Kidney (tissue), 14 donors: Measurements from ENCODE around the gene CST1. TPM values are rescaled to one million over a fixed set of nuclear protein-coding genes. Genes with fewer than 3 reads are reported as not detected.
"Not testable (repeated sequence)": the region's sequence is repeated elsewhere in the genome, so short reads cannot be mapped to it uniquely, and the experiment has no call there.

Experiments
- DNase-seq, 5 donors: peaks; one replicate each; pipeline ENCODE4 v3.0.0-alpha.2; 2013 to 2020
- FAIRE-seq: peaks from 2 replicates; lab custom pipeline; 2012; peaks lifted over from hg19 to GRCh38; lab: Jason Lieb, UNC
- H3K27ac ChIP-seq, 2 donors: one replicate each; pipeline ENCODE4 v1.7.0; 2013; ENCODE audit warnings: low read depth in 2 of 2, low read length in 2 of 2, inconsistent platforms in 1 of 2
- H3K27me3 ChIP-seq: one replicate; pipeline ENCODE4 v1.7.1; 2013; ENCODE audit warnings: low read length, inconsistent platforms; ENCODE audit not compliant: control insufficient read depth, insufficient read depth
- H3K36me3 ChIP-seq, 3 donors: one replicate each; pipeline versions ENCODE4 v1.7.0 to v1.7.1; 2013; ENCODE audit warnings: low read length in 3 of 3, control low read depth in 1 of 3, inconsistent platforms in 1 of 3; ENCODE audit not compliant: insufficient read depth in 3 of 3, control insufficient read depth in 2 of 3
- H3K4me1 ChIP-seq, 3 donors: one replicate each; pipeline versions ENCODE4 v1.7.0 to v1.7.1; 2013; ENCODE audit warnings: low read length in 3 of 3, inconsistent platforms in 1 of 3, low read depth in 1 of 3; ENCODE audit not compliant: control insufficient read depth in 2 of 3, insufficient read depth in 2 of 3
- H3K4me3 ChIP-seq, 3 donors: one replicate each; pipeline versions ENCODE4 v1.7.0 to v1.8.1; 2013; ENCODE audit warnings: low read length in 3 of 3, control low read depth in 1 of 3, inconsistent platforms in 1 of 3
- H3K9ac ChIP-seq, 3 donors: one replicate each; pipeline versions ENCODE4 v1.7.0 to v1.7.1; 2013; ENCODE audit warnings: low read length in 3 of 3, control low read depth in 1 of 3, inconsistent platforms in 1 of 3
- H3K9me3 ChIP-seq, 3 donors: one replicate each; pipeline versions ENCODE4 v1.7.0 to v1.7.1; 2013; ENCODE audit warnings: low read length in 3 of 3, control low read depth in 1 of 3, inconsistent platforms in 1 of 3; ENCODE audit not compliant: control insufficient read depth in 2 of 3, insufficient read depth in 1 of 3
- intact Hi-C: fragments of 100-400 bp; cut with DNase I; formaldehyde crosslinking; loops from one replicate; pipeline ENCODE4 v1.11.1; 2022
- polyA plus RNA-seq: library from polyadenylated mRNA; stranded (reverse); fragments of 350-450 nt; fragmentation: Illumina TruSeq; extraction: RNeasy Lipid Tissue Mini Kit (QIAGEN cat#74804); gene quantifications from one replicate; pipeline ENCODE4 v1.2.3, GENCODE V29; 2014; ENCODE audit warnings: low read depth, low replicate concordance; ENCODE audit not compliant: insufficient read depth
- total RNA-seq: library from RNA; stranded (reverse); fragmentation: NEBNext Ultra II Directional; extraction: Animal tissue kit (Norgen Biotek cat#: 25700); gene quantifications from one replicate; pipeline ENCODE4 v1.2.1, GENCODE V29; 2021
- TF ChIP-seq, protein P1 (sequence below): IDR thresholded peaks from 3 replicates; pipeline ENCODE4 v1.5.1; 2012; ENCODE audit warnings: mild to moderate bottlenecking, moderate library complexity, borderline replicate concordance; ENCODE audit not compliant: insufficient read depth; ENCODE audit errors: extremely low read depth
- donor health status: control.
- donor health status: control.
- donor health status: control.
- donor health status: control.
- donor health status: control.
- donor health status: DM: yes; HTN: yes; CAD: no.
- donor health status: Normal renal cell carcinoma (clear cell type).

Gene CST1
- total and polyA plus RNA-seq, 2 donors from 2014 or later, result not detected

DNA sequence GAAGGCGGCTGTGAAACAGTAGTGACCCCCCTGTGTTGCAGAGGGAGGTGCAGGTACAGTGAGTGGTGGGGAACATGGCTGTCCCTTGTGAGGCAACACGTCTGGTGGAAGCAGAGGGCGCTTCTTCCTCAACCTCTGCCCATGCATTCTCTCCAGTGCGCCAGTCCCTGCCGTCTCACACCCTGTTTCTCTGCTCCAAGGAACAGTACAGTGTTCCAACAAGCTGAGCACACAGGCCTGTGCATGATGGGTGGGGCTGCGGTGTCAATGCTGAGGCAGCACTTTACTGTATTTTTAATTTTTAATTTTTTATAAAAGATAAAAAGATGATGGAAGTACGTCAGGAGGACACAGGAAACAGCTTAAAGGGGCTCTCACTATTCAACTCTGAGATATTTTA lies 43.3 kb upstream of the CST1 start:
- H3K4me1 ChIP-seq, result no peaks in the 10 kb centered on the region
- no peak overlapping the region for H3K9ac ChIP-seq
- H3K4me3 ChIP-seq, result no peak overlapping the region
- DNase-seq, result no peak
- TF ChIP-seq, protein P1, sequence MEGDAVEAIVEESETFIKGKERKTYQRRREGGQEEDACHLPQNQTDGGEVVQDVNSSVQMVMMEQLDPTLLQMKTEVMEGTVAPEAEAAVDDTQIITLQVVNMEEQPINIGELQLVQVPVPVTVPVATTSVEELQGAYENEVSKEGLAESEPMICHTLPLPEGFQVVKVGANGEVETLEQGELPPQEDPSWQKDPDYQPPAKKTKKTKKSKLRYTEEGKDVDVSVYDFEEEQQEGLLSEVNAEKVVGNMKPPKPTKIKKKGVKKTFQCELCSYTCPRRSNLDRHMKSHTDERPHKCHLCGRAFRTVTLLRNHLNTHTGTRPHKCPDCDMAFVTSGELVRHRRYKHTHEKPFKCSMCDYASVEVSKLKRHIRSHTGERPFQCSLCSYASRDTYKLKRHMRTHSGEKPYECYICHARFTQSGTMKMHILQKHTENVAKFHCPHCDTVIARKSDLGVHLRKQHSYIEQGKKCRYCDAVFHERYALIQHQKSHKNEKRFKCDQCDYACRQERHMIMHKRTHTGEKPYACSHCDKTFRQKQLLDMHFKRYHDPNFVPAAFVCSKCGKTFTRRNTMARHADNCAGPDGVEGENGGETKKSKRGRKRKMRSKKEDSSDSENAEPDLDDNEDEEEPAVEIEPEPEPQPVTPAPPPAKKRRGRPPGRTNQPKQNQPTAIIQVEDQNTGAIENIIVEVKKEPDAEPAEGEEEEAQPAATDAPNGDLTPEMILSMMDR, result no peak
- no peaks in the 10 kb centered on the region for H3K36me3 ChIP-seq
- H3K9me3 ChIP-seq, result no peaks in the 10 kb centered on the region
- H3K27ac ChIP-seq, result no peak overlapping the region
- no peak for FAIRE-seq
- intact Hi-C loops, result no loop called here
- no peaks in the 10 kb centered on the region for H3K27me3 ChIP-seq

DNA sequence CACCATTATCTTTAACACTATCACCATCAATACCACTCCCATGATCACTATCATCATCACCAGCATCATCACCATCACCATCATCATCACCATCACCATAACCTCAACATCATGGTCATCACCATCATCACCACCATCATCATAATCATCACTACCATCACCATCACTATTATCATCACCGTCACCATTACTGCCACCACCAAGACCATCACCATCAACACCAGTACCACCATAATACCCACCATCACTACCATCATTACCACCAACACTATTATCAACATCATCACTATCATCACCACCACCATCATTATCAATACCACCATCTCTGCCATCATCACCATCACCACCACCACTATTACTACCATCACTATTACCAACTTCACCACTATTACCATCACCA lies 32.7 kb upstream of the CST1 start:
- no peaks in the 10 kb centered on the region for H3K36me3 ChIP-seq
- no peak overlapping the region for H3K4me3 ChIP-seq
- no peaks in the 10 kb centered on the region for H3K4me1 ChIP-seq
- H3K27me3 ChIP-seq, result no peaks in the 10 kb centered on the region
- no peak overlapping the region for H3K9ac ChIP-seq
- no peak for DNase-seq
- FAIRE-seq, result no peak
- H3K9me3 ChIP-seq, result peaks cover 0 to 3% (median 0%) of the 10 kb centered on the region in 3 donors
- H3K27ac ChIP-seq, result no peak overlapping the region
- TF ChIP-seq, protein P1, result no peak
- intact Hi-C loops, result no loop called here

DNA sequence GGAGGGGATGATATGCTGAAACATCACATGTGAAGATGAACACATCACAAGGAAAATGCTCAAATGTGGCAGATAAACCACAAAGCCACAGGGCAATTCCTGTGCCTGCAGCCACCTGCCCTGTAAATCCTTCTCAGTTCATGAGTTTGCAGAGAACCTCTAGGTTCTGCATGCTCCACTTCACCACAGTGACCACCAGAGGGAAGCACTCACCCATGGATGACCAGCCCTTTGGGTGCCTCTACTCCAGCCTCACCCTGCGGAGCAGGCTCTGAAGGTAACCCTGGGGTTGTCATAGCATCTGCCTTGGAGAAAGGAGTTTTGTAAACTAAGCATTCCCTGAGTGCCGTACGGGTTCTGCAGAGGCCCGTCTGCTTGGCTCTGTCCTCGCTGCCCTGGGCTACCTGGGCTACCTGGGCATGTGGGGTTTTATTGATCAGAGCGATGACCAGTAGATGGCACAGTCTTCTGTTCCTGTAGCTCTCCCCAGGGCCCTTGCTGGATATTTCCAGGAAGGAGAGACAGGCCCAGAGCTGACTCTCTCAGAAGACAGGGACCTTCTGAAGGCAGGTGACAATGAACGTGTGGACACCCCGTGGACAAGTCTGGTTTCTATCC lies 31.7 kb upstream of the CST1 start:
- FAIRE-seq, result no peak
- no peaks in the 10 kb centered on the region for H3K27me3 ChIP-seq
- DNase-seq, result peak in 3 of 5 donors; percentile 34 to 38 (median 36)

DNA sequence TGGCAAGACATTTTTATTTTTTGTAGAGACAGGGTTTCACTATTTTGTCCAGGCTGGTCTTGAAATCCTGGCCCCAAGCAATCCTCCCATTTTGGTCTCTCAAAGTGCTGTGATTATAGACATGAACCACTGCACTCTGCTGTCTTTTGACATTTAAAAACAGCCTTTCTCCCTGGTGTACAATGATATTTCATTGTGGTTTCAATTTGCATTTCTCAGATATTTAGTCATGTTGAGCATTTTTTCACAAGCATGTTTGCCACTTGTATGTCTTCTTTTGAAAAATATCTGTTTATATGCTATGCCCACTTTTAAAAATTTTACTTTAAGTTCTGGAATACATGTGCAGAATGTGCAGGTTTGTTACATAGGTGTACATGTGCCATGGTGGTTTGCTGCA lies 27.9 kb upstream of the CST1 start:
- H3K4me1 ChIP-seq, H3K9me3 ChIP-seq, intact Hi-C loops, H3K4me3 ChIP-seq, FAIRE-seq, H3K9ac ChIP-seq, H3K27me3 ChIP-seq, DNase-seq, H3K36me3 ChIP-seq, H3K27ac ChIP-seq: not testable (repeated sequence)

More for the DNA sequence above, 31.7 kb upstream of the CST1 start:
- H3K4me1 ChIP-seq, result no peaks in the 10 kb centered on the region
- no peak overlapping the region for H3K27ac ChIP-seq
- no peak overlapping the region for H3K9ac ChIP-seq
- no peaks in the 10 kb centered on the region for H3K36me3 ChIP-seq
- TF ChIP-seq, protein P1, result peak; percentile 39
- no peaks in the 10 kb centered on the region for H3K9me3 ChIP-seq
- H3K4me3 ChIP-seq, result no peak overlapping the region
- intact Hi-C loops, result no loop called here

DNA sequence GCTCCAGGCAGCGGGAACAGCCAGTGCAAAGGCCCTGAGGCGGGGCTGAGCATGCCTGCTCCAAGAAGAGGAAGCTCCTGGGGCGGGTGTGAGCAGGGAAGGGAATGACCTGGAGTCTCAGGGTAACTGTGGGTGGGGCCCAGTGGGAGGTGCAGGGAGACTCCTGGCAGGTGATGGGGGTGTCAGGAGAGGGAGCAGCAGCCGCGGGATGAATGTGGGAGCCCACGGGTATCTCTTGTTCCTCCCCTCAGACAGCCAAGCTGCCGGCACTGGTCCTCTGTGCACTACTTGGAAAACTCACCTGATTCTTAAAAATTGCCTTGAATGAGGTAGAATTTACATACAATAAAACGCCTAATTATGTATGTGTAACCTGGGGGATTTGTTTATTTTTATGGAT lies 26.6 kb upstream of the CST1 start:
- DNase-seq, H3K27ac ChIP-seq, intact Hi-C loops, H3K36me3 ChIP-seq, FAIRE-seq, H3K27me3 ChIP-seq, H3K9me3 ChIP-seq, H3K9ac ChIP-seq, H3K4me3 ChIP-seq, H3K4me1 ChIP-seq: not testable (repeated sequence)
